GM18517 (cell line): ENCODE measurements around the gene TEX13A.
"Not testable (repeated sequence)": the region's sequence is repeated elsewhere in the genome, so short reads cannot be mapped to it uniquely, and the experiment has no call there.

Experiments
- ATAC-seq: cut with Tn5 transposase; IDR thresholded peaks from one replicate; pipeline ENCODE4 v1.9.1; 2021; ENCODE audit warnings: mild to moderate bottlenecking, moderate library complexity; ENCODE audit not compliant: unreplicated experiment

TEX13A gene, protein sequence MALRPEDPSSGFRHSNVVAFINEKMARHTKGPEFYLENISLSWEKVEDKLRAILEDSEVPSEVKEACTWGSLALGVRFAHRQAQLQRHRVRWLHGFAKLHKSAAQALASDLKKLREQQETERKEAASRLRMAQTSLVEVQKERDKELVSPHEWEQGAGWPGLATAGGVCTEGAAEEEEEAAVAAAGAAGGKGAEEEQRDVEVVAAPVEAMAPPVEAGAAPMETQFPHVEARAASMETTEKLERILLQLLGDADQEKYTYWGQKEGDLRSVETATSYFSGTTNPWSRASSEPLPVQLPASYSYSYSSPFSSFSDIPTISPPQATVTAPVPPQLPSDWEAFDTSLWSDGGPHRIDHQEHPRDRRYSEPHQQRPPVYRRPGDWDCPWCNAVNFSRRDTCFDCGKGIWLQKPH

DNA sequence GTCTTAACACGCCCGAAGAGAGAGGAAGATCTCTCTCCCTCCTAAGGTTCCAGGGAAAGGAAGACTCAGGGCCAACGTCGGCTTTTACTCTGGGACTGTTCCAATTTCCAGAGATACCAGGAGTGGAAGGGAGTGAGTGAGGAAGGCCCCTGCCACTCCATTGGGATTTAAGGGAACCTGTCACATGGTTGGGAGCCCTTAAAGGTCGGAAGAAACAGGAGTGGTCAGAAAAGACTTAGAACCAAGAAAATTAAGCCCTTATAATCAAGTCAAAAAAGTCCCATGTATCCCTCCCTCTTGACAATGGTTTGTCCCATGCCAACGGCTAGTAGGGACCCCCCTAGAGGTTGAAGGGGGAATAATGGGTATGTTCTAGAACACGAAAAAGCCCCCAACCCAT is at the start of gene TEX13A:
TEX13A (minus strand) TSS at position 59 of the 400 bp plus-strand sequence. CDS start 297 bp downstream, outside the sequence.
- ATAC-seq = no peak

DNA sequence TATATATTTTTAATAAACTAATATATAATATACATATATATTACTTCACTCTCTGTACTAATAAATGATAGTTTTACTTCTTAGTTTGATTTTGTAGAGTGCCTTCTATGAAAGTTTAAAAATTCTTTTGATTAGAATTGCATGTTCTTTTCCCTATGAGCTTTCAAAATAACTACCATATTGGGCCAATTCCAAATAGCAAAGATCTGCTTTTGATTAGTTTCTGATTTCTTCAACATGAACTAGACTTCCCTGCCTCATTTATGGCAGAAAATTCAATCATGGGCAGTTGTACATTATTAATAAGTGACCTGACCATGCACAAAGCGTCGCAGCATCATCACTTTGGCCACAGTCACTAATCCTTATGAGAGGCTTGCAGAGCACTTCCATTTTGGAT is 48.9 kb upstream of the TEX13A start:
- ATAC-seq = no peak

GRCh38 chrX:105267167-105267566 is 46.7 kb upstream of the TEX13A start:
- ATAC-seq = no peak

- no peak for ATAC-seq
These were observed 46.0 kb upstream of the TEX13A start for GRCh38 chrX:105266456-105266855.

GRCh38 chrX:105265093-105265492 is 44.6 kb upstream of the TEX13A start:
- no peak for ATAC-seq

DNA sequence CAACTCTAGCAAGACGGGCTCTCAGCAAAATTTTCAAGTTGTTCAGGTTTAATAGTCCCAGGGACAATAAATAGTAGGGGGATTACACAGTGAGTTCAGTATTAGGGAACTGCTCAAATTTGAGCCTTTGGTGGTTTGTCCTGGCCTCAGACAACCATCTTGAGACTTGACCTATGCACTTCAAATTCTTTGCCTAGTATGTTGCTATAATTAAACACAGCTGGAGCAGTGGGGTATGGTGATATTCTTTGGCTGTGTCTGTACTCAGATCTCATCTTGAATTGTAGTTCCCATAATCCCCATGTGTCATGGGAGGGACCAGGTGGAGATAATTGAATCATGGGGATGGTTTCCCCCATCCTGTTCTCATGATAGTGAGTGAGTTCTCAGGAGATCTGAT is 43.3 kb upstream of the TEX13A start:
- no peak for ATAC-seq

DNA sequence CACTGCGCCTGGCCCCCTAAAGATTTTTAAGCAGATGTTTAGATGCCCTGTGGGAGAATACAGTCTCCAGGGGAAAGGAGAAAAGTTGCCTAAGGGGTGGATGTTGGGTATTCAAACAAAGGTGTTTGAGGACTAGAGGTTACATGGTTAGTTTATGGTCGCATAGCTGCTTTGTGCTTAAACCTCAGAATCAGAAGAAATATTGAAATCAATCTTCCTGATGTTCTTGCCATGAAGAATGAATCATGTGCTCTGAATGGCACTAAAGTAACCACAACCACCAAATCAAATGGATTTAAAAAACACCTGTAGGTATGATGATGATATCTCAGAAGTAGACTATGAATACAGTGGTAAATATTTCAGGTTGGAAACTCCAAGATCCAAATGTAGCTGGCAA is 42.7 kb upstream of the TEX13A start:
- no peak for ATAC-seq

DNA sequence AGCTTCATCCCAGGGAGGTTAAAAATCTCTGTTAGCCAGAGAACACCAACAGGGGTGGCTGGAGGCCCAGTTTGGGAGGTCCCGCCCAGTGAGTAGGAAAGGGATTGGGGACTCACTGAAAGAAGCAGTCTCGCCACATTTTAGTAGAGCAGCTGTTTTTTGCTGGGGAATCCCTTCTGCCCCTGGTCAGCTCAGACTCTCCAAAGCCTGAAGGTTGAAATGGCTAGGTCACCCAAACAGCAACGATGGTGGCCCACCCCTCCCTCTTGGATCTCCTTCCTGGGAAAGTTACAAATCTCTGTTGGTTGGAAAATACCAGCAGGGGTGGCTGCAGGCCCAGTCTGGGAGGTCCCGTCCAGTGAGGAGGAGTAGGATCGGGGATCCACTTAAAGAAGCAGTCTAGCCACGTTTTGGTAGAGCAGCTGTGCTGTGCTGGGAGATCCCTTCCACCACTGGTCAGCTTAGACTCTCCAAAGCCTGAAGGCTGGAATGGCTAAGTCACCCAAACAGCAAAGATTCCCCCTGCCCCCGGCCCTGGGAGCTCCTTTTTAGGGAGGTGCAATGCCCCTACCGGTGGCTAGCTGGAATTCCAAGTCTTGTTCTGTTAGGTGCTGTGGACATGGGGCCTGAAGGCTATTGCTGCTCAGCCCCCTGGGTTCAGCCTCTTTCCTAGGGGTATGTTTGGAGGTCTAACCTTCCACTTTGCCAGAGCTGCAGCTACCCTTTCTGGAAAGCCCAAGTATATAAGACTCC is 40.0 kb upstream of the TEX13A start:
- no peak for ATAC-seq

DNA sequence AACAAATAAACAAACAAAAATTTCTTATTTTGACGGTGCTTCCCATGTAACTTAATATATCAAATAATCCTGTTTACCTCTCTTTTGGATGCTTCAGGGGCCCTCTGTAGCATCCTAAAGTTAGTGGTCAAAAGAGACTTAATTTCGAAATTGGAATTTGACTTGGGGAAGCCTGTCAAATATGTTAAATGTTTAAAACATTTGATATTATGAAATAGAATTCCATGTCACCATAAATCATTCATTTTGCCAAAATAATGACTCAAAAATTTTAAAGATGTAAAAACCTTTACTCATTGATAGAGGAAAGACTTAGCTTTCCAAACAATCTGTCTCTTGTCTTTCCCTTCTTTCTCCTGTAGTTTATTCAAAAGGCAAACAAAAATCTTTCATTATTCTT is 20.6 kb upstream of the TEX13A start:
- no peak for ATAC-seq

- ATAC-seq = not testable (repeated sequence)
These were observed 16.9 kb upstream of the TEX13A start for GRCh38 chrX:105237407-105237806.

DNA sequence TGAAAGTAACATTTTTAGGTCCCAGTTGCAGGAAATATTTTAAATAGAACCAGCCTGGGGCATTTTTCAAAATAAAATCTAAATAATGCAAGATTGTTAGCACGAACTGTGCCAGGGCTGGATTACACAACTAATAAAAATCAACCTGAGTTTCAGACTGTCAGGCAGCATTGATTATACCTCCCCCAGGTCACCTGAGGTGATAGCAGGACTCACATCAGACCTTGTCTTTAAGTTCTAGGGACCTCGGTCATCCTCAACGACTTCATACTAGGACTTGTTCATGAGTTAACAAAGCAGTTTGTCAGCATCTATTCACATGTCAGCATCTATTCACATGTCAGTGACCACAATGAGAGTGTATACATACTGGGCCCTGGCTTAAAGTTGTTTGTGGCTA is 8.7 kb upstream of the TEX13A start:
- ATAC-seq = no peak

GRCh38 chrX:105228602-105229001 is 8.1 kb upstream of the TEX13A start:
- ATAC-seq = no peak

- no peak for ATAC-seq
These were observed 6.0 kb upstream of the TEX13A start for GRCh38 chrX:105226499-105226898.

- ATAC-seq = no peak
These were observed 880 bp upstream of the TEX13A start for GRCh38 chrX:105221374-105221773.

GRCh38 chrX:105219454-105220401 is 766 bp downstream of the TEX13A start:
- ATAC-seq = no peak

DNA sequence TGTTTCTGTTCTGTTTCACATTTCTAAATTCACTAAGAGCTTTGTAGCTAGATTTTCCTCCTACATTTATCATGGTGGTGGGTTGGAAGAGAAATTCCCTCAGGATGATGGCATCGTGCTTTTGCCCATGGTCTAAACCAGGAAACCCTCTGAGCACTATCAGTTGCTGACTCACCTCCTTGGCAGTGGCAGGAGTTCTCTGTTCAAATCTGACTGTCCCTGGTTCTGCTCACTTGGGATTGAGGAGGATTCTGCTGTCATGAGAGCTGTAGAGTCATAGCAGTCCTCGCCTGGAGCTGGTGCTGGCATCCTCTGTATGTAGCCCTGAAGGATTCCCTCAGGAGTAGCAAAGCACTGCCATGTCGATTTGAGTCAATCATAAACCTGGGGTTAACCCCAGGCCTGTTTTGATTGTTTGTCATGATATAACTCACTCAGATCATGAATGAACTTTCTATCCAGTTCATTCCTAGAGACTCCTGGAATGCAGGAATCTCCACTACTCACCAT is 9.4 kb downstream of the TEX13A start:
- ATAC-seq = no peak

GRCh38 chrX:105210258-105210657 is 10.2 kb downstream of the TEX13A start:
- no peak for ATAC-seq

DNA sequence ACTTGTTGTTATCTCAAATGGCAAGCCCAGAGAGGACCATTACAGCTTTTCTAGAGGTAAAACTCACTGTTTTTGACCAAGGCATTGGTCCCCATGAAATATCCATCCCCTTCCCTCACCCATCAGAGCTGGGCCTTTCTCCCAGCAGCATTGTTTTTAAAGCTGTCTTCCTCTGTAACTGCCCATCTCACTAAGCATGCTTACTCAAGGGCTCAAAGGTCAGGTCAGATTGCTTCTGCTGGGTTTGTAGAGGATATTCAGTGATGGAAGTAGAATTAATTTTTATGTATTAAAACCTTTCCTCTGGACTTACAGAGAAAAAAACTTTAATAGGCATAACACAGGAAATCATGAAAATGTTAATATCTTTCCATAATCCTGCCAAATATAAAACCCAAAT is 11.1 kb downstream of the TEX13A start:
- ATAC-seq = no peak

- no peak for ATAC-seq
These were observed 28.6 kb downstream of the TEX13A start for GRCh38 chrX:105191878-105192277.

DNA sequence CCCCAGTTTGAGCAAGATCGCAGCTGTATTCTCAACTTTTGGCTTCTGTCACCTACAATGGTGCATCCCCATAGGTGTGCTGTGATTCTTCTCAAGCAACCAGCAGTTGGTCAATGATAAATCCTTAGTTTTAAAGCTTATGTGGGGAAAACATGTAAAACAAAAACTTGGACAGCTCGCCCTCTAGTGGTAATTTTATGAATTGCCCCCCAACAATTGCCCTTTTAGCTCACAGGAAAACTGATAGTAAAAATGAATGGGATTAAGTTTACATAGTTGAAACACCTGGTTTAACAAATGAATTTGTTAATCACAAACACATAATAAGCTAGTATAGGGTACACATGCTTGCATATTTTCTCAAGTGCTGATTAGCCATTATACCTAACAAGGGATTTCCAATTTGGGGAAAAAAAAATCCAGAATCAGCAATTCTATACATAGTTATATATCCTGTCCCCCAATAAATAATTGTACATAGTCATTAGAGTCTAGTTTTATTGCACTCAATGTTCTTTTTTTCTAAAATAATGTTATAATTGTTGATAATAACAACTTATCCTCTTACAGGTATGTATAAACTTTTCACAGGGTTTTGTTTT is 30.1 kb downstream of the TEX13A start:
- no peak for ATAC-seq
